D721Med (cell line): ENCODE measurements around the gene GNAL.

ENCODE experiments used
- DNase-seq: peaks from one replicate; pipeline ENCODE4 v3.0.0; 2011; ENCODE audit warnings: low spot score; ENCODE audit not compliant: insufficient read length
- FAIRE-seq: peaks from 2 replicates; lab custom pipeline; 2011; peaks lifted over from hg19 to GRCh38; lab: Jason Lieb, UNC
- CTCF ChIP-seq: IDR thresholded peaks from 2 replicates; pipeline ENCODE4 v1.5.1; 2012; ENCODE audit warnings: mild to moderate bottlenecking, control low read depth; ENCODE audit not compliant: insufficient read depth; ENCODE audit errors: missing control alignments

GNAL gene

GRCh38 chr18:11877497-11878135 lies 188.6 kb downstream of the GNAL start:
- no peak for FAIRE-seq
- DNase-seq, result no peak
- TF ChIP-seq CTCF, result no peak

- DNase-seq (no peak), FAIRE-seq (no peak)
- TF ChIP-seq CTCF, result no peak
Measured at GRCh38 chr18:11880586-11881304, 191.7 kb downstream of the GNAL start.

GRCh38 chr18:11882636-11883035 lies 193.6 kb downstream of the GNAL start:
- DNase-seq (no peak), FAIRE-seq (no peak)
- no peak for TF ChIP-seq CTCF

GRCh38 chr18:11883153-11883552 lies 194.1 kb downstream of the GNAL start:
- TF ChIP-seq CTCF, result no peak
- DNase-seq, result no peak
- no peak for FAIRE-seq

GRCh38 chr18:11884396-11885030 lies 195.4 kb downstream of the GNAL start:
- DNase-seq (no peak), FAIRE-seq (no peak)
- TF ChIP-seq CTCF, result no peak

- no peak for TF ChIP-seq CTCF
- DNase-seq (no peak), FAIRE-seq (no peak)
Measured at GRCh38 chr18:11885278-11885947, 196.3 kb downstream of the GNAL start.
